ENCODE results near the gene CREBBP.

CREBBP gene

GRCh38 chr16:3754081-3754703, 126.3 kb downstream of the CREBBP start:
- TF ChIP-seq CTCF (IDR thresholded peaks at IDR 0.05; ENCODE audit: low read depth, low read length, missing control alignments), result no peak
- no peak for DNase-seq
- in situ Hi-C loops (cut with HindIII; ENCODE audit: low pct_ligation_motif_present, low sequenced_read_pairs), result no loop called here

GRCh38 chr16:3752984-3753383, 127.5 kb downstream of the CREBBP start:
- H3K4me3 ChIP-seq (ENCODE audit: low read depth, low read length), result no peak overlapping the region
- H3K36me3 ChIP-seq (replicated peaks), result peaks cover 19% of the 10 kb centered on the region

More at GRCh38 chr16:3754081-3754703, 126.3 kb downstream of the CREBBP start:
- Histone ChIP-seq H3K27me3 (replicated peaks) (no peaks in the 10 kb centered on the region), H3K27ac (no peak overlapping the region), H3K36me3 (replicated peaks) (peaks cover 14% of the 10 kb centered on the region), H3K4me3 (ENCODE audit: low read depth, low read length) (no peak overlapping the region)

GRCh38 chr16:3751878-3752277, 128.6 kb downstream of the CREBBP start:
- no peak overlapping the region for H3K4me3 ChIP-seq (ENCODE audit: low read depth, low read length)
- H3K27me3 ChIP-seq (replicated peaks), result no peaks in the 10 kb centered on the region
- TF ChIP-seq CTCF (IDR thresholded peaks at IDR 0.05; ENCODE audit: low read depth, low read length, missing control alignments), result no peak
- H3K27ac ChIP-seq, result no peak overlapping the region
- peaks cover 24% of the 10 kb centered on the region for H3K36me3 ChIP-seq (replicated peaks)
- in situ Hi-C loops (cut with HindIII; ENCODE audit: low pct_ligation_motif_present, low sequenced_read_pairs), result no loop called here
- no peak for DNase-seq

More at GRCh38 chr16:3752984-3753383, 127.5 kb downstream of the CREBBP start:
- no peaks in the 10 kb centered on the region for H3K27me3 ChIP-seq (replicated peaks)
- no peak for DNase-seq
- in situ Hi-C loops (cut with HindIII; ENCODE audit: low pct_ligation_motif_present, low sequenced_read_pairs), result no loop called here
- no peak overlapping the region for H3K27ac ChIP-seq
- TF ChIP-seq CTCF (IDR thresholded peaks at IDR 0.05; ENCODE audit: low read depth, low read length, missing control alignments), result no peak

GRCh38 chr16:3748307-3748706, 132.2 kb downstream of the CREBBP start:
- Histone ChIP-seq H3K27me3 (replicated peaks) (no peaks in the 10 kb centered on the region), H3K36me3 (replicated peaks) (peaks cover 39% of the 10 kb centered on the region), H3K27ac (no peak overlapping the region), H3K4me3 (ENCODE audit: low read depth, low read length) (no peak overlapping the region)
- DNase-seq, result no peak
- no peak for TF ChIP-seq CTCF (IDR thresholded peaks at IDR 0.05; ENCODE audit: low read depth, low read length, missing control alignments)
- in situ Hi-C loops (cut with HindIII; ENCODE audit: low pct_ligation_motif_present, low sequenced_read_pairs), result loop anchor here (10.0 kb wide), 1 partner anchor 126 kb away; no protein-coding TSS in a partner anchor

- in situ Hi-C loops (cut with HindIII; ENCODE audit: low pct_ligation_motif_present, low sequenced_read_pairs), result loop anchor here (10.0 kb wide), 1 partner anchor 129 kb away; no protein-coding TSS in a partner anchor
- Histone ChIP-seq H3K4me3 (ENCODE audit: low read depth, low read length) (no peak overlapping the region), H3K27ac (no peak overlapping the region), H3K36me3 (replicated peaks) (peaks cover 46% of the 10 kb centered on the region), H3K27me3 (replicated peaks) (no peaks in the 10 kb centered on the region)
- TF ChIP-seq CTCF (IDR thresholded peaks at IDR 0.05; ENCODE audit: low read depth, low read length, missing control alignments), result no peak
- no peak for DNase-seq
These were observed 134.7 kb downstream of the CREBBP start for GRCh38 chr16:3745751-3746355.
